GM19467 (cell line): ENCODE results near the gene IMPA2.
"Not testable (repeated sequence)": the region's sequence is repeated elsewhere in the genome, so short reads cannot be mapped to it uniquely, and the experiment has no call there.

Experiments
- ATAC-seq: cut with Tn5 transposase; IDR thresholded peaks from one replicate; pipeline ENCODE4 v1.9.1; 2021; ENCODE audit warnings: mild to moderate bottlenecking, moderate library complexity; ENCODE audit not compliant: unreplicated experiment

The IMPA2 gene

DNA sequence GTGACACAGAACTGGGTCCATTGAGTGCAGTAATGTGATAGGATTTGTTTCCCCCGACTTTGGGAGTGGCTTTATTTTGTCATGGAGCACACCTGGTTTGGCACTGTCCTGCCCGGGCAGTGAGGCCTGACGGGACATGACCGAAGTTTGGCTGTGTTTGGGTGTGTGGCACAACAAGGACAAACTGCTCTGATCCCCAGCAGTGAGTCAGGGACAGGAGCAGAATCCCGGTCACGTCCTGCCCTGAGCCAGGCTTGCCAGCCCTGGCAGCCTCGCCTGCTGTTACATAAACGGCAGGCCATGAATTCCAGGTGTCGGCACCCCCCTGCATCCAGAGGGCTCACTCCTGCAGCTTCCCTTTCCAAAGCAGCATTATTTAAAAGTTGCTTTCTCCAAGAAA, 45.7 kb downstream of the IMPA2 start:
- no peak for ATAC-seq

DNA sequence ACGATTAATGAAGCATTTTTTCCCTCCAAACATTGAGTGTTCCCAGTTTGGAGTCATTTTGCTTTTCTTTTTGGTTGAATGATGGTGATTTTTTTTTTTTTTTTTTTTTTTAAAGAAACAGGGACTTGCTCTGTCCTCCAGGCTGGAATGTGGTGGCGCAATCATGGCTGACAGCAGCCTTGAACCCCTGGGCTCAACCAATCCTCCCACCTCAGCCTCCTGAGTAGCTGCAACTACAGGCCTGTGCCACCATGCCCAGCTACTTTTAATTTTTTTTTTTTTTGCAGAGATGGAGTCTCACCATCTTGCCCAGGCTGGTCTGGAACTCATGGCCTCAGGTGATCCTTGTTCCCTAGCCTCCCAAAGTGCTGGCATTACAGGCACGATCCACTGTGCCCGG, 46.2 kb downstream of the IMPA2 start:
- ATAC-seq = no peak

DNA sequence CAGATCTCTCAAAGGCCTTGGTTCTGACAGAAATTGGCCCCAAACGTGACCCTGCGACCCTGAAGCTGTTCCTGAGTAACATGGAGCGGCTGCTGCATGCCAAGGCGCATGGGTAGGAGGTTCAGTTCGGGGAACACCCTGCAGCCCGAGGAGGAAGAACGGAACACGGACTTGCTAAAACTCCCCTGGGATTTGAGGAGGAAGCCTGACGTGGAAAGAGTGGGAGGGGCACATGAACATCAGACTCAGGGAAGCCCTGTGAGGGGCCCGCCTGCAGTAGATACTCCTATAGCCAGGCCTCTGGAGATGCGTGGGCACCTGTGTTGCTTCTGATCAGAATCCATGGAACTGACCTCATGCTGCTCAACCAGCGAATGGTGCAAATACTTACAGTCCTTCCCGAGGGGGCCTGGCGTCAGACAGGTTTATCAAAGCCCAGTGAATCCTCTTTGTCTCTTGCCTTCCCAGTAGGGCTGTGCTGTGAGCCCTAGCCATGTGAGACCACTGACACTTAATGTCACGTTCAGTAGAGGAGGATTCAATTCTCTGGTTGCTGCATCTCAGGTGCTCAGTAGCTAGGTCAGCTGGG, 46.8 kb downstream of the IMPA2 start:
- ATAC-seq = no peak

DNA sequence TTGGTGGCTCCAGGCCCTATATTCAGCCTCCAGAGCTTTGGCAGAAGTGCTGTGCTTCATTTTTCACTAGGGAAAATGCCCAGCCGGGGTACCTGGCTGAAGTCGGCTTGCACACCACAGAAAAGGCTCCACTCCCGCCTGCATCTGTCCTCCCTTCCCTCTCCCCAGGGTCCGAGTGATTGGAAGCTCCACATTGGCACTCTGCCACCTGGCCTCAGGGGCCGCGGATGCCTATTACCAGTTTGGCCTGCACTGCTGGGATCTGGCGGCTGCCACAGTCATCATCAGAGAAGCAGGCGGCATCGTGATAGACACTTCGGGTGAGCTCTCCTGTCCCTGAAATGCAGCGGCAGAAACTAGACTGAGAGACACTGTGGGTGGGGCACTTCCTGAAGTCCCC, 47.4 kb downstream of the IMPA2 start:
- no peak for ATAC-seq

DNA sequence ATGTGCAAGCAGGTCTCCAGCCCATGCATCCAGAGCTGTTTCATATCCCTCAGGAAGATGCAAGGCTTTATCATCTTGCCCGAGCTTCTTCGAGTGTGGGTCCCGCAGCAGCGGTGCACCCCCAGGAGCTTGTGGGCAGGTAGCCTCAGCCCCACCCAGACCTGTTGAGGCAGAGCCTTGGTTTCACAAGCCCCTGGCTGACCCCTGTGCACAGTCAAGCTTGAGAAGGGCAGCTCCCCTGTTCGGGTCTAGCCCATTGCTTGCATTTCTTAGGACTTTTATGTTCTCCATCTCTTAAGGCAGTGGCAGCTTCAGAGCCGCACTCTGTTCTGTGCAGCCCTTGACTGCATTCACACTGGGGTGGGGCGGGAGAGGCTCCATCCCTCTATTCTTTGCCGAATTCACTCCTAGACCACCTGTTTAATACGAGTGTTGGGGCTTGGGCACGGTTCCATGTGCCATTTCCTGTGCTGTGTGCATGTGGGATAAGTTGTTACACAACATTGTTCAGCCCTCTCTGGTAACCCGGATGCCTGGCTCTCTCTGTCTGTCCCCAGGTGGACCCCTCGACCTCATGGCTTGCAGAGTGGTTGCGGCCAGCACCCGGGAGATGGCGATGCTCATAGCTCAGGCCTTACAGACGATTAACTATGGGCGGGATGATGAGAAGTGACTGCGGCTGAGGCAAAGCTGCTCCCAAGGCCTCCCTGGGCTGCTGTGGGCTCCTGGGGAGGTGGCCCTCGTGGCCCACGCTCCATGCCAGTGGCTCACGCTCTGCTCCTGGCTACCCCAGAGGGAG, 48.7 kb downstream of the IMPA2 start:
- no peak for ATAC-seq

DNA sequence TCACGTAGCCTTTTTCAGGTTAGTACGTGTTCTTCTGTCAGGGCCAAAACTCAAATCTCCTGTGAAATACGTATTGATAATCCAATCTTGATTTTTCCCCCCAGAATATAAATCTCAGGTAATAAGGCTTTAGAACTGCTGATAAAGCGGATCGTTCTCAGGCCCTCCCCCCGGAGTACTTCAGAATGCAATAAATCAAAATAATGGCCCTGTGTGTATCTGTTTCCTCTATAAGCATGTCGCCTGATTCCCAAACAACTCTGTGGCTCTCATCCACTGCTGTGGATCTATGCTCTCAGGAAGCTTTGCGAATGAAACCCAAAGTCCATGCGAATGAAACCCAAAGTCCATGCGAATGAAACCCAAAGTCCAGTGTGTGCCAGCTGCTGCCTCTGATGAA, 49.4 kb downstream of the IMPA2 start:
- ATAC-seq = no peak

DNA sequence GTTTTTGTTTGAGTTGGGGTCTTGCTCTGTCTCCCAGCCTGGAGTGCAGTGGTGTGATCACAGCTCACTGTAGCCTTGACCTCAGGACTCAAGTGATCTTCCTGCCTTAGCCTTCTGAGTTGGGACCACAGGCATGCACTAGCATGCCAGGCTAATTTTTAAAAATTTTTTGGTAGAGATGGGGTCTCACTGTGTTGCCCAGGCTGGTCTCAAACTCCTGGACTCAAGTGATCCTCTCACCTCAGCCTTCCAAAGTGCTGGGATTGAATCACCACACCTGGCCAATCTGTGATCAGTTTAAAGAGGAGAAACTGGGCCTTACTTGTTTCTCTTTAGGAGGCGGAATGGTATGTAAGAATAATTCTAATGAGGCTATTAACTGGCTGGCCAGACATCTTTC, 49.9 kb downstream of the IMPA2 start:
- ATAC-seq = no peak

DNA sequence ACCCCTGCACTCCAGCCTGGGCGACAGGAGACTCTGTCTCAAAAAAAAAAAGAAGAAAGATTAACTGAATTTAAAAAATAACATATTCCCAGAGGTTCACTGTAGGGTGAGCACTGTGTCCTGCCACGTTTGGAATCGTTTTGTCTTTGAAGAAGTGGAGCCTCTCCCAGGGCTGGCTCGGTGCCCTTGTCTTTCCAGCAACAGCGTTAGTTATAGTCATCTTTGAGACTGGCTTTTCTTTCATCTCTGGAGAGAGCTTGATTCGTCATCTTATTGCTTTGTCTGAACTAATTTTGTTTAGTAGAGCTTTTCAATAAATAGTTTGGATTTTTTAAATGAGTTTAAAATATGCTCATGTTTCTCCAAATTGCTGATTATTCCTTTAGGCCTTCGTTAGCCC, 50.5 kb downstream of the IMPA2 start:
- ATAC-seq = no peak

DNA sequence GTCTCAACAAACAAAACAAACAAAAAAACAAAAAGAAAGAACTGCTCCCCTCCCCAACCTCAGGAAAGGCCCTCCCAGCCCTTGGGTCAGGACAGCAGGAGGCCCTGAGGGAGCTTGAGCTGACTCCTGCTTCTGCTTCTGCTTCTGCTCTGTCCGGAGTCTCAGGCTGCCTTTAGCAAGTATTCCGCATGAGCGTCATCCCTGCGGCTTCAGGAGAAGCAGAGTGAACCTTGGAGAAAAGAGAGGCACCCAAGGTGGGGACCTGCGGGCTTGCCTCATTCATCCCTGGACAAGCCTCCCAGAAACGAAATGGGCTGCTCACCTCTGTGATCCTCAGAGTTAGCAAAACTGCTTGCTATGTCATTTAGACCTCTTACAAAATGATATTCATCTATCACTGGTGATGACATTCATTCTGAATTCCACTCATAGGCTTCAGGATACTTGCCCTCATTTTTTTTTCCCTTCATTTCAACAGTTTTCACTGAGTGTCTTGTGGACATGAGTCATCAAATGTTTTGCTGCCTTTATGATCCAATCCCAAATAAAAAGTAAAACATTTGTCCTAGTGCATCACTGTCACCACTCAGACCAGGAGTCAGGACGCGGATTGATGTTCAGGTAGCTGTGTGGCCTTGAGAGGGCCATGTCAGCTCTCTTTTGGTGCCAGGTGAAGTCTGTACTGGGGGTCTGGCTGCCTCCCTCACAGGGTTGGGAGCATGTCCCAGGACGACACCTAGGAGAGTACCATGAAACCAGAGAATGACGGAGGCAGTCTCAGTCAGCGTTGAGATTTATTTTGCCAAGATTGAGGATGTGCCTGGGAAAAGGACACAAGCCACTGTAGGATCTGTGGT, 51.7 kb downstream of the IMPA2 start:
- no peak for ATAC-seq

DNA sequence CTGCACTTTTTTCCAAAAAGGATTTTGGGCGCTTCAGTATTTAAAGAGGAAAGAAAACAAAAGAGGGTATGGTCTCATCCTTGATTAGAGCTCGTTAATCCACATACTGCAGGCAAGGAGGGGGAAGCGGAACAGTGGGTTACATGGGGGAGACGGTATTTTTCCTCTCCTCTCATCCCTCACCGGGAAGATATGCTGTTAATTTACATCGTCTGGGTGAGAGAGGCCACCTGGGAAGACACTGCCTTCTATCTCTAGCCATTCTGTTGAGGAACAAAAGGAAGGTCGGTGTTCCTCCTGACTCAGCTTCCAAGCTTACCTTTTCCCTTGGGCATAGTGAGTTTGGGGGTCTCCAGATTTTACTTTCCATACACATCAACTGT, 52.3 kb downstream of the IMPA2 start:
- no peak for ATAC-seq

DNA sequence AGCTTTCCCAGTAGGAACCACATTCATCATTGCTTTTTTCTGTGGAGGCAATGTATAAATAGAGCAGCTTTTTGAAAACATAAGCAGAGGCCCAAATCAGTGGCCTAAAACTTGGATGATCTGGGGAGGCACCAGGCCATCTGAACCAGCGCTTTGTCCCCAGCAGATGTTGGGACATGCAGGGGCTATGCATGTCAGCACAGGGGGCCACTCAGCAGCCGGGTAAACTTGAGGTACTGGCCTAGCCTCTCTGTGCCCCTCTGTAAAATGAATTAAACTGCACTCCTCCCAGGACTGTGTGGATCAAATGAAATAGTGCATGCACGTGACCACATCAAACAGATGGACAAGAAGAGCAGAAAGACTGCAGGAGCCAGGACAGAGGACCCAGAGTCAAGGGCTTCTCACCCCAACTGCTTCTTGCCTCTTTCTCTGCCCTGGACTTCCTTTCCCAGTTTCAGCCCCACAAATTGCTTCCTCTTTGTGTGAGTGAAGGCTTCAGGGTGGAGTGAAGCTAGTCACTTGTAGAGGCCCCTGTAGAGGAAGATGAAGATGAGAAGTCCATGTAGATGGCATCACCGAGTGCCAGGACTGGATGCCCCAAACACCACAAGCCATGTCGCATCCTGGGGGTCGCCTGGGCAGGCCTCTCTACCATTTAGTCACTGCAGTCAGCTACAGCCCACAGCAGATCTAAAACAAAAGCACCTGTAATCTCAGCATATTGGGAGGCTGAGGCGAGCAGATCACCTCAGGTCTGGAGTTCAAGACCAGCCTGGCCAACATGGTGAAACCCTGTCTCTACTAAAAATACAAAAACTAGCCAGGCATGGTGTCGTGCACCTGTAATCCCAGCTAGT, 53.2 kb downstream of the IMPA2 start:
- no peak for ATAC-seq

DNA sequence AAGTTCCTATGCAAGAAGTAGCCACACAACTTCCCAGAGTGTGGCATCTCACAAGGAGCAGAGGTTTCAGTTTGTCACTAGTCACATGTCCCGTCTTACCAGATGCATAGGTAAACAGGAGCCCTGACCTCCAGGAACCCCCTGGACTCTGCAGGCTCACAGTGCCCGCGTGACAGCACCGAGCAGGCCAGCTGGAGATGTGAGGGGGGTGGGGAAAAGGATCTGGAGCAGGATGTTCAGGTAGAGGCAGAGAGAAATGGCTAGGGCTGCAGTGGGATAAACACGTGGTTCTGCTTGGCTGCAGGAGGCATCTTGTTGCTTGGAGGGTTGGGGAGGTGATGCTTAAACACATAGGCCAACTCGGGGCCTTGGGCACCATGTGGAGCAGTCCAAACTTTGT, 54.2 kb downstream of the IMPA2 start:
- no peak for ATAC-seq

DNA sequence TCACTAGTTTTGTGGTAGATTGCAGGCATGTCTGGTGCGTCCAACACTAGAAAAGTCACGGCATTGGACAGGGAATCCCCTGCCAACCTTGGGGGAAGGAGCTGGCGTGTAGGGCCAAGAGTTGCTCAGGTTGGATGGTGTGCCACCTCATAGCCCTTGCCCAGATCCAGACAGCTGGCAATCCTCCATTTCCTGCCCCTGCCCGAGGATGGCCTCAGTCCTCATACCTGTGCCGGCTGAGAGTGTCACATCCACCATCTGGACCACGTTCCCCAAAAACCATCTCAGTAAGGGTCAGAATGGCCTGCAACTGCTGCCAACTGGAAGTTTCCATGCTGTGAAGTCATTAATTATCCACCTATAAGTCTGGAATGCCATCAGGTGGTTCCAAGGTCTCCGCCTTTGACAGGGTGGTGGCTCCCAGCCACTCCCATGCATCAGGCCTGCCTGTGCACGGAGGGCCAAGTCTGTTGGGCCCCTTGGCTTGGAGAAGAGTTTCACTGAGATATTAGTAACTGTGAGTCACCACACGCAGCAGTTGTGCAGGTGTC, 55.0 kb downstream of the IMPA2 start:
- no peak for ATAC-seq

DNA sequence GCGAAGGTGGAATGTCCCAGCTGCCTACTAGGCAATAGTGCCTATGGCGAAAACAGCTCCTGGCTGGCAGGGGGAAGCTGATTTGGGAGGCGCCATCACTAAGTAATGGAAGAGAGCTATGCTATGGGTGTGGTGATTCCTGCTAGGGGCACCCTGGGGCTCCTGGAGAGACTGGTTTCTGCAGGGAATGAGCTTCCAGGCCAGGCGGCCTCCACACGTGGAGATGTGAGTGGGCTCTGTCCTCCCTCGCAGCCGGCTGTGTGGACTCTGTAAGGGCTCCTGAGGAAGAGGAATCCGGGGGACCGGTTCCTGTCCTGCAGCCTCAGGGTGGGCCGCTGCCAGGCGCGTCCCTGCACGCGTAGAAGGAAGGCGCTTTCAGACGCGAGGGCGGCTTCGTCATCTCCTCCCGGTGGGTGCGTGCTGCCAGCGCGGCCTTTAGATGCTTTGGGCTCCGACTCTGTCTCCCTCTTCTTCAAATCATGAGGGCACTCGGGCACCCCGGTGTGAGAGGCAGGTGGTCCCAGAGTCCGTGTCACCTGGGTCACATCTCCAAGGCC, 56.9 kb downstream of the IMPA2 start:
- ATAC-seq = no peak

DNA sequence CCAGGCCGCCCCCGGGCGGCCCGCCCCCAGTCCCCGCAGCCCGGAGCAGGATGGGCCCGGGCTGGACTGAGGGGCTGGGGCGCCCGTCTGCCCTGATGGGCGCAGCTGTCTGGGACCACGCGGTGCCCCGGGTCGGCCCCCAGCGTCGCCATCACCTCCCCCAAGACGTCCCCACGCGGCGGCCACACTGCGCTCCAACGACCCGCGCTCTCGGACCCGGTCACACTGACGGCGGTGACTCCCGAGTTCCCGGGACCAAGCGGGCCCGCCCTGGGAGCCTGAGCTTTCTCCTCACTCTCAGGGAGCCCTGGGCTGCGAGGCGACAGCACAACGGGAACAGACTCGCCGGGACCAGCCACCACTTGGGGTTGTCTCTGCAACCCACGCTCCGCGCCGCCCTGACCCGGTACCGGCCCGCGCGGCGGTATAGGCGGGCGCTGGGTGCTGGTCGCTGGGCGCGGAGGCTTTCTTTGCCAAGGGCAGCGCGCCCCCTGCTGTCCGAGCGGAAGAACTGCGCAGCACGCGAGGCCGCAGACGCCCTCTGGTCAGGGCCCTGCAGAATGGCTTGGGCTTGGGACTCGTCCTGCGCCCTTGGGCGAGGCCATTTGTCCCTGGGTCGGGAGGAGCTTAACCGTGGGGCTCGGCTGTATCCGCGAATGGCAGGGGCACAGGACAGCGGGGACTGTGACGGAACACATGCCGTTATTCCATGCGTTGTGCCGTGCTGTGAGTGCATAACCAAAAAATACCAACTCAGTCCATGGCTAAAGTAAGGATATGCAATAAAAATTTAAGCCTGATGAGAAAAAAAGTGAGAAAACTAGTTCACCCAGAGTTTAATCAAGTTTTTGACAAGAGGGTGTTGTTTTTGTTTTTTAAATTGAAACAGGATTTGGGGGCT, 57.6 kb downstream of the IMPA2 start:
- peak; percentile 71 for ATAC-seq

DNA sequence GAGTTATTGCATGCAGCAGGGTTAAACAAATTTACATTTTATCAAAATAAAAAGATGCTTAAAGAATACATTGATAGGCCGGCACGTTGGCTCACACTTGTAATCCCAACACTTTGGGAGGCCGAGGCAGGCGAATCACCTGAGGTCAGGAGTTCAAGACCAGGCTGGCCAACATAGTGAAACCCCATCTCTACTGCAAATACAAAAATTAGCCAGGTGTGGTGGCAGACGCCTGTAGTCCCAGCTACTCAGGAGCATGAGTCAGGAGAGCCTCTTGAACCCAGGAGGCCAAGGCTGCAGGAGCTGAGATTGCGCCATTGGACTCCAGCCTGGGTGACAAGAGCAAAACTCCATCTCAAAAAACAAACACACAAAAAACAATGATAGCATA, 58.2 kb downstream of the IMPA2 start:
- not testable (repeated sequence) for ATAC-seq

DNA sequence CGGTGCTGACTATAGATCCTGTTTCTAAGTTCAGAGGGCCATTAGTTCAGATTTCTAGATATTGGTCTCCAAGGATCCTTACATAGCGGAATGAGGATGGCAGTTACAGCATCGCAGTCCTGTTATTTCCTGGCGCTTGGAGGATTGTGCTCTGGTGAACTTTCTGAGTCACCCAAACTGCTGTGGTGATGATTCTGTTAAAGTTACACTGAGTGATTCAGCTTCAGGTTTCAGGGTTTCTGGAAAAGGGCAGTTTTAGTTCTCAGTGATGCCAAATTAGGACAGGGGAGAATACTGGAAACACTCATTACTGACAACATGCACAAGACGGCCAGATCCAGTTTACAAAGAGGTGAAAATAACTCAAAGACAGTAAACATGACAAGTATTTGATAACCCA, 60.3 kb downstream of the IMPA2 start:
- no peak for ATAC-seq

DNA sequence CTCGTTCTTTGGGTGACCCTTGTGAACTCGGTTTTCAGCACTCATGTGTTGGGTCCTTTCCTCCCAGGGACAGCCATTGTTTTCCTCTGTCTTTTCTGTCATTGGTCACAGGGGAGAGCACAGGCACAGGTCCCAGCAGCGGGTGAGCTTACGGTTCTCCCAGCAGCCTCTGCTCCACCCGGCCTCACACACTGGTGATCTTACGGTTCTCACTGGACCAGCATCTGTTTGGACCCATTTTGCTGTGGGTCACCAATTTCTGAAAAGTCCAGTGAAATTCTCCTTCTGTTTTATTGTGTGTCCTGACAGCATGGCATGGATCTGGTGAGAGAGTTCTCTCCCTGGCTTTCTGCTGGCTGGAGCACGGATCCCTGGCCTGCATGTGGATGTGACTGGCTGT, 62.5 kb downstream of the IMPA2 start:
- no peak for ATAC-seq

DNA sequence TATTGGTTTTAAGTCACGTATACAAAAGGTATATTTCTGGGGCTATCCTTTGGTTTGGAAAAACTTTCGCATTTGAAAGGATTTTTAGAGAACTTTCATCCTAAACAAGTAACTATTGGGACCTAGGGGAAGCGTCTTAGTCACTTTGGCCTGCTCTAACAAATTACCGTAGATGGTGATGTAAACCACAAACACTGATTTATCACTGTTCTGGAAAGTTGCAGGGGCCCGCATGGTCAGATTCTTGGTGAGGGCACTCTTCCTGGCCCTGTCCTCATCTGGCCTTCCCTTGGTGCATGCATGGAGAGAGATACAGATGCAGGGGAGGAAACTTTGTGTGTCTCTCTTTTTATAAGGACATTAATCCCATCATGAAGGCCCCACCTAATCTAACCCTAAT, 63.3 kb downstream of the IMPA2 start:
- no peak for ATAC-seq
